Inferior parietal cortex (tissue), 1 donor: ENCODE results near the gene PIK3C3.
"Not testable (repeated sequence)": the region's sequence is repeated elsewhere in the genome, so short reads cannot be mapped to it uniquely, and the experiment has no call there.

Source experiments
- DNase-seq: peaks from one replicate; pipeline ENCODE4 v3.0.0-alpha.2; 2016; ENCODE audit errors: extremely low spot score

PIK3C3 gene

DNA sequence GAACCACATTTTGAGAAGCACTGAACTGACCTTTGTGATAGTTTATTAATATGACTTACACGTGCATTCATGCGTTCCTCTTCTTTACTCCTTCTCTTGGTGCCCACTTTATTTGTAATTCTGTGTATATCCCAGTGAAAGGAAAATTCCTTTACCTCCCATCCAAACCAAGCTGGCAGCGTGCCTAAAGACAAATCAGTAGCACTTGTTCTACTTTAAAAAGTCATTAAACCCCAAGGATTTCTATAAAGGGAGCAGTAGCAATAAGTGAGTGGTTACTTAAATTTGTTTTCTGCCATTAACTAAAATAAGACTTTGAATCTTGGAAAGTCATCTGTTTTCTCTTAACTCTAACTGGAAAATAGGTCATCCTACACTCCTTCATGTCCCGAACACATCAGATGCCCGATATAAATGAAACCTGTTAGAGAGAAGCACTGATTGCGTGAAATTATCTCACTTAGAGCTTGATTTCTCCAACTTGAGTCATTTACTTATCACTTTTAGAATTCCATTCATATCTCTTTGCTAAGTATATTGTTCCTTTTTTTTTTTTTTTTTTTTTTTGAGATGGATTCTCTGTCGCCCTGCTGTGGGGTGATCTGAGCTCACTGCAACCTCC lies 10.7 kb downstream of the PIK3C3 start:
- peak; percentile 47 for DNase-seq

DNA sequence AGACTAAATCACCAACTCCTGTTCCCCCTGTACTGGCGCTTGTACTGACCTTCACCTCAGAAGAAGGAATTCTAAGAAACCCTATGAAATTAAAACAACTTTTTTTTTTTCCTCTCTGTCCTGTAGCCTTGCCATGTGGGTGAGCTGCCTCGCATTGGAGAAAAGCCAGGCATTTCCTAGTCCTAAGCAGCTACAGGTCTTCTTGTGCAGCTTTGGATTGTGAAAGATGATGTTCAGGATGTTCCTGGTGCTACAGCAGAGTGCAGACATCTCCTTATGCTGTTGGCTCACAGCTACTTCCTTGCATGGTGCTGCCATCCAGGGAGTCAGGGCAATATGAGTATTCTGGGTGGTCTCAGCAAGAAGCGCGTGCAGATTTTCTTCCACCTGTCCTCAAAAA lies 11.9 kb downstream of the PIK3C3 start:
- DNase-seq, result peak; percentile 19

DNA sequence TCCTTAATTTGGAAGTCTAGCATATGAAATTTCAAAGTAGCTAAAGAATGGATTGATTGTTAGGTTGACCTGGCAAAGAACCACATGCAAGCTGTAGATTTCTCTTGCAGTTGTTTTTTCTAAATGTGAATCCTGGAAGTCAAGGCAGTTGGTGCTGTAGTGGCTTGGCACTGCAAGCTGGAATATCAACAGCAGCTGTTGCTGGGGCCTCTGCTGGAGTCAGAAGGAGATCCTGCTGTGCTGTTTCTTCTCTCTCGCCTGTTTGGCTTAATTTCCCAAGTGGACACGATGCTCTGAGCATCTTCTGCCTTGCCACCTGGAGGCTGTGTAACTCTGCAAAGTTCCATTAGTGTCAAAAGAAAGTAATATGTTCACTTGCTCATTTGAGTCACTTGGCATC lies 12.6 kb downstream of the PIK3C3 start:
- peak; percentile 33 for DNase-seq

DNA sequence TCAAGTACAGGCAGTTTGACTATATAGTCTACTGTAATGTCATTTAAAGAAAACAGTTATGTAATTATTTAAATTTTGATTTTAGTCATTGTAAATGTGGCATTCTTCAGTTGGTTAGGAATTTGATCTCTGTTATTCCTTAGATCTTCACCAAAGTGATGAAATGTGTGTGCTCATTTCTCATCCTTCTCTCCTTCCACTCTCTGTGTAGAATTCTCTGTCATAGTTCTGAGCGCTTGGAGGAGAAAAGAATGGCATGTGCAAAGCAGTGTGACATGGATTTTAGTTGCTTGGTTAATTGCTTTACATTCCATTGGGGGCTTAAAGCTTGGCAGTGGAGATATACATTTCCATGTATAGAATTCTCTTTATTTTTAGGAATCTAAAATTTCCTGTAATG lies 14.8 kb downstream of the PIK3C3 start:
- DNase-seq, result no peak

DNA sequence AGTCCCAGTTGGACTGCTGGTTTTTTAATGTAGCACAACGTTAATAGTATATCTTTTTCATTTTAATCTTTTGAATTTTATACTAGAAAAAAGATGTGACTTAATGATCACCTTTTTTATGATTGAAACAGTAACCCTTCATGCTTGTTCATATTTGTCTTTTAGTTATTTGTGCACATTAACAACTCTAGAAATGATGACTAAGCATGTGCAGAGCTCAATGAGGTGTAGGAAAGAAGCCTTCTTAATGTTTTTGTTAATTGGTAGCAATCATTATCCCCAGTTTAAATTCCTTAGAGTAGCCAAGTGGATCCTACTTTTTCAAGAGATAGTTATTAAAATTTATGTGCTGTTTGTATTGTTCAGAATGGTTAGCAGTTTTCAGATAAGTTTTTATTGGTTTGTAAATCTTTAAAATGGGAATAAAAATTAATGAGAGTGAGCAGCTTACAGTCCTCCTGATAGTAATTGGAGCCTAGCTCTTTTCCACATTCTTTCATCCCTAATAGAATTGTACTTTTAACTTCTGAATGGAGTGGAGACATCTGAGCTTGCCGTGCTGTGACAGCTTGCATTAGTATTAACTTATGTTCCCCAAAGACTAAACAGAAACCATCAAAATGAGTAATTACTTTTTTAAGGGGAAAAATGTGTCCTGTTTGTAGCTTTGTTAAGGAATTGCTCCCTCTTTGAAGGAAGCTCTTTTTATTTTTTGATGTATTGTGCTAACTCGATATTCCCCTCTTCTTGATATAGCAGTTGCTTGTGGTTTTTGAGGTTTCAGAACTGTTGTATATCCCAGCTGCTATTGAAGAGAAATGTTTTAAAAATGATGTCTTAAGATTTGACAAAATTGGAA lies 17.3 kb downstream of the PIK3C3 start:
- DNase-seq, result no peak

DNA sequence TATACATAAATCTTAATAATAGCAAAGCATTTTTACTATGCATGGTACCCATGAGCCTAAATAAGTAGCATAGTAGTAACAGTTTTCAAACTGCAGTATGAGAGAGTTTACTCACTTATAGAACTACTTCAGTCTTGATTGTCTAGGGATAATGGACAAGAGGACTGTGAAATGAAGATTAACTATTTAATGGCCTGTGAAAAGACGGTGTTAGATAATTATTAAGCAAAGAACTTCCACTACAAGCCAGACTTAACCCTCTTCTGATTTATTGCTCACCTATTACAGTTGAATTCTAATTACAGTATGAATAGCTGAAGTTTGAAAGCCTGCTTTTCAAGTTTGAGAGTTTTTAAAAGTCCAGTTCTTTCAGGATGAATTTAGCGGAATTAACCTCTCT lies 18.9 kb downstream of the PIK3C3 start:
- no peak for DNase-seq

DNA sequence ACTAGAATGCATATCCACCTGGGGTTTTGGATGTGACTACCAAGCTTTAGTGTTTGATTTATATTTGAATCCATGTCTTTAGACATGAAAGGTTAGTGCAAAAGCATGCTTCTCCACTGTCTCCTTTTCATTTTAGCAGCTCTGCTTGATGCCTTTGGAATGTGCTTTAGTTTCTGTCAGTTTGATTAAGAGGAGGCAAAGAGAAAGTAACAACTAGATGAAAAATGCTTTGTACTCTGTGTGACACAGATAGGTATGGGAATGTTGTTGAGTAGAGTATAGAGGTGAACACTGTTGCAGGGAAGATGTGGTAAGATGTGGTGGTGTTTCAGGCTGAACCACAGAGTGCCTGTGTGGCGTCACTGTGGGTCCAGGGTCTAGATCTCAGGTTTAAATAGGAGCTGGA lies 19.8 kb downstream of the PIK3C3 start:
- no peak for DNase-seq

DNA sequence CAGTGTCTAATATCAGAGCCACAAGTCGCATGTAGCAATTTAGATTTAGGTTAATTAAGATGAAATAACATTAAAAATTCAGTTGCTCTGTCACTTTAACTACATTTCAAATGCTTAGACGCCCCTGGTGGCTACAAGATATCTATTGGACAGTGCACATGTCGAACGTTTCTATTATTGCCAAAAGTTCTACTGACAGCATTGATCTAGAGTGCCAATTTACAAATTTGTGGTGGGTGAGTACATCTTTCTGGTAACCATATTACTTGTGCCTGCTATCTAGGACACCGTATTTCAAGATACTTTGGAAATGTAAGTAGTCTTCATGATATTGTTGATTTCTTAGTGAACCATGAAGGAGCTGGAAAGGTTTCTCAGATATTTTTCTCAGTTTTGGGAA lies 20.2 kb downstream of the PIK3C3 start:
- DNase-seq, result no peak

DNA sequence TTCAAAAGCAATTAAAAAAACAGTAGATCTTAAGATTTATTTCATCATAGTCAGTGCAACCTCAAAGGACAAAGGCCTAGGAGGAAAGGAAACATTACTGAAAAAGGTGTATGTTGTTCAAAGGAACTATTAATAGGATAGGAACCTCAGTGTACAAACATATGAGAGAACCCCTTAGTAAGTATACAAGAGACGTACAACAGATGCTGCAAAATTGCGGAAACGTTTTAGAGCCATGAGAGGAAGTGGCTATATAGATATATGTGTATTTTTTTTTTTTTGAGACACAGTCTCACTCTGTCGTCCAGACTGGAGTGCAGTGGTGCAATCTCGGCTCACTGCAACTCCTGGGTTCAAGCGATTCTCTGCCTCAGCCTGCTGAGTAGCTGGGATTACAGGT lies 22.2 kb downstream of the PIK3C3 start:
- DNase-seq, result no peak

DNA sequence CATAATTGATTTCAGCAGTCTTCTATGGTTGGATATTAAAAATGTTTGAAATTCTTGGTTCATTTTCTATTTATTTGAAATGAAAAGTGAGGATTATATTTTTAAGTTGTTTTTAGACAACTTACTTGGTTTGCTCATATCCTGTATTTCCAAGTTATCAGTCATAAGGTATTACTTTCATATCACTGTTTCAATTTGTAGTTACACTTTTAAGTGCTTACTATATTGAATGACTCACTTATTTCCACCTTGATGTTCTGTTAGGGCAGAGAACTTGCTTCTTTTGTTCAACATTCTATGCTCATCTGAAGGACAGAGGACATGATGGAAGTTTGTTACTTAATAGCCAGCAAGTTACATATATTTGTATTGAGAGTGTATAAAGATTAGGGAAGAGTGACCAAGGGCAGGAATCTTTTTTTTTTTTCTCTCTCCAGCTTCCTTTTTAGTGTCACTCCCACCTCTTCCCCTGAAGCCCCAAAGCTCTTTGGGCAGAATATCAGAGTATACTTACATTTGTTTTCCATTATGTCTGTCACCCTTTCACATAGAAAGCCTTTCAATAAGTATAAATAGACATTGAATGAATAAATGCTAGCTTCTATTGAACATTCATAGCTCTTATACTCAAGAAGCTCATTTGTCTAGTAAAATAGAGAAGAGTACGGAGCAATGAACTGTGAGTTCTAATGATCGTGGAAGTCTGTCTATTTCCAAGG lies 28.1 kb downstream of the PIK3C3 start:
- DNase-seq, result no peak

DNA sequence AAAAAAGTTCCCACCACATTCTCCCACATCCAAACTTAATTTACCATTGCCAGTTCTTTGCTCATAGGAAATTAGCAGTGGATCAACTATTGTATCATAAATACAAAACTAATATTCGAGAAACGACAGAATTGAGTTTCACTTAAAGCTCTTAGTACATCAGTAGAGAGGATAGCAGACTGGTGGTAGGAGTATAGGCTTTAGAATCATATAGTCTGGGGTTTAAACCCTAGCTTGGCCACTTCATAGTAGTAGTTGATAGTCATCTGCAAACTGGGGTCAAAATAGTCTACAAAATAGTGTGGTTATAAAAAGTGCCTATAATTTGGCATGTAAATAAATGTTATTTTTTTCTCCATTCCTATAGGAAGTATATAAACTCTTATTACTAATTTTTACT lies 30.9 kb downstream of the PIK3C3 start:
- no peak for DNase-seq

DNA sequence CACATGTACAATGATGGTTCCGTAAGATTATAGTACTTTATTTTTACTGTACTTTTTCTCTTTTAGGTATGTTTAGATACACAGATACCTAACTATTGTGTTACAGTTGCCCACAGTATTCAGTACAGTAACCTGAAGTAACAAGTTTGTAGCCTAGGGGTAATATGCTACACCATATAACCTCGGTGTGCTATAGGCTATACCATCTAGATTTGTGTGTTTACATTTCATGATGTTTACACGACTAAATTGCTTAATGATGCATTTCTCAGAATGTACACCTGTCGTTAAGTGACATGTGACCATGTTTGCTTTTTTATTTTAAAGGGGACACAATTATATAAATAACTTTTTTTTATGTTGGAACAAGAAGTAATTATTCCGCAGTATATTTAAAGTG lies 34.5 kb downstream of the PIK3C3 start:
- DNase-seq, result no peak

DNA sequence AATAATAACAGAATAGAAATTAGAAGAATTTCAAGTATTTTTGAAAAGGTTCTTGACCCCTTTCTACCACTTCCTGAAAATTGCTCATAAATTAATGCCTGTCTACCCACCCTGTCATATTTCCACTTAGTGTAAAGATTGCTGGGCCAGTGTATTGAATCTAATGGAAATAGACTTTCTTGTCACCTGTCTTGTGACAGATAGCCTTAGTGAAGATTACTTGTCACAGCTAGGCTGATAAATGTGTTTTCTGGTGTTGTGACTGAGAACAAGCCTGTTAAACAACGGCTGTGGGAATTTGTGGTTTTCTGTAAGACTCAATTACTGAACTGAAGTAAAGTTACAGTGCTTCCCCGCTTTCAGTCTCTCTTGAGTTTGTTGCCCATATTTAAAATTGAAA lies 37.0 kb downstream of the PIK3C3 start:
- no peak for DNase-seq

DNA sequence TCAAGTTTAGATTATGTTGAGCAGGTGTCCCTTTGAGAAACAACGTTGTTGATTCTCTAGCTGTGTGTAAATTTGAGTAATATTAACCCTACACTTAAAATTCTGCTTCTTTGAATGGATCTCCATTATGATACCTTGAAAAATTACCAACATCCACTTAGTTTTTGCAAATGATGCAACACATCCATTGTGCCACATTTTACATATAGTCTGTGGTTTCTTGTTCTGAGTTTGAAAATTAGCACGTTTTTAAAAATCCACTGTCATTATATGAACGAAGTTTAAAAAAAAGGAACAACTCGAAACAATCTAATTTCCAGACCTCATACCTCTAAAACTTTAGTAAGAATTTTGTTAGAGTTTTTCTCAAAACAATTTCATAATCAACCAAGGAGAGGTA lies 37.7 kb downstream of the PIK3C3 start:
- DNase-seq, result no peak

DNA sequence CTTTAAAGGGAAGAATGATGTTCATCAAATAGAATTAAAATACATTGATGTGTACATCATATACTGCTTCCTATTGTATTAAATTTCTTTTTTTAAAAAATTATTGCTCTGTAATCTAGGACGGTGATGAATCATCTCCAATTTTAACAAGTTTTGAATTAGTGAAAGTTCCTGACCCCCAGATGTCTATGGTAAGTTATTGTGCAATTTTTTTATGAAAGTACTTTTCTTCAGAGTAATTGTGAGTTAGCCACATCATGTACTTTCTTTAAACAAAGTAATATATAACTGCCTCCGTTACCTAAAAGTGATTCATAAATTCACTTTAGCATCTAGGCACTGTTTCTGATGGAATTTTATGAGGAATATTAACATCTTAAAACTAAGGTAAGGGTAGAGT lies 38.1 kb downstream of the PIK3C3 start:
- no peak for DNase-seq

DNA sequence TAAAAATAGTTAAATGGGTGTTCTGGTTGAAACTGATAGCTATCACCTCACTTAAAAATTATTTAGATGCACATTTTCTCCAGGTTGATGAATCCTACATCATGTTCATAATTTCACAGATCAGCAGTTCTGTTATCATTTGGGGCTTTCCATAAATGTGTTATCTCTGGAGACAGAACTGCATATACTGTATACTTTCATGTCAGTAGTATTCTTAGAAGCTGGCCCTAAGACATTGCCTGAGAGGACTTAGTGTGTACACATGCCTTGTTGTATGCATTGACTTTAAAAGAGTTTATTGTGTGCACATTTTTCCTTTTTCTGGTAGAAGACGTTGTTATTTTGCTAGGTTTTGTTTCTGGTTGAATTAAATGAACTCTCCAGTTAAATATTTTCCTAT lies 41.0 kb downstream of the PIK3C3 start:
- DNase-seq, result no peak

DNA sequence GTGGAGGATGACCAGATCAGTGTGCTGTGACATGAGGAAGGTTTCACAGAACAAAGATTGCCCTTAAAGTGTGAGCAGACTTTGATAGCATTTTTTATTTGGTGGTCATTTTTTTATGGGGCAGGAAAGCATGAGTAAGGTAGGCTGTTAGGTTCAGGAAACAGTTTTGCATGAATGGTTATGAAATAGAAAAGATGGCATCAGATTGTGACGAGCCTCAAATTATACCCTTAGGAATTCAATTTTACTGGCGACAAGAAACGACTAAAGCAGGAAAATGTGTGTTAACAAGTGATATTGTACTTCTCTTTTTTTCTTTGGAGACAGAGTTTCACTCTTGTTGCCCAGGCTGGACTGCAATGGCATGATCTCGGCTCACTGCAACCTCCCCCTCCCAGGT lies 44.7 kb downstream of the PIK3C3 start:
- no peak for DNase-seq

DNA sequence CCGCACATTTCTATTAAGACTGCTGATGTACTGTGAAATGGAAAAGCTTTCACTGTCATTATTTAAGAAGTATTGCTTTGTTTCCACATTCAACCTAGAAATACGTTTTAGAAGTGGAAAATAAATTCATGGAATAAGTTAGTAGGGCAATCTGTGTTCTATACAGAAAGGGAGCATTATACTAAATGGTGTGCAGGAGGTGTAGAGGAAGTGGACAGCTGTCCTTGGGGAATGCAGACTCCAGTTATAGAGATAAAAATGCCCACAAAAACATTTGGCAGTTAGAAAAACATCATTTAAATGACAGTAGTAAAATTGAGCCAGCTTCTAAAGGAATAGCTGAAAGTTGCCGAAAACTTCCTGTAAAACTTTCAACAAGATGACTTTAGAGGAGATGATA lies 46.8 kb downstream of the PIK3C3 start:
- no peak for DNase-seq

DNA sequence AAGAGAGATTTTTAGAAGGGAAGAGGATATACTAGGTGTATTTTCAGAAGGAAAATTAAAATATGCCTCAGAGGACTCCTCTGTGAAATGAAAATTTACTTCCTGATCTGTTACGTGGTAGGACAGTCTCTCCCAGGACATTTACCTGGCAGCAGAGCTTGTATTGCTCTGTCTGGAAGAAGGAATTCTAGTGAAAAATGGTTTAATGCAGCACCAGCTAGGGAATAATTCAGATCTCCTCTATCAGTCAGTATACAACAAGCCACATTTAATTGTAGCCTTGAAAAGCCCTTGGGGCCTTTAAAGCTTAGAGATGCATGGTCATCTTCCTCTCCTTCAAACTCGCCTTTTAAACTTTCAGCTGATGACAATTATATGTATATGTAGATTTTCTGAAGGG lies 49.6 kb downstream of the PIK3C3 start:
- no peak for DNase-seq

DNA sequence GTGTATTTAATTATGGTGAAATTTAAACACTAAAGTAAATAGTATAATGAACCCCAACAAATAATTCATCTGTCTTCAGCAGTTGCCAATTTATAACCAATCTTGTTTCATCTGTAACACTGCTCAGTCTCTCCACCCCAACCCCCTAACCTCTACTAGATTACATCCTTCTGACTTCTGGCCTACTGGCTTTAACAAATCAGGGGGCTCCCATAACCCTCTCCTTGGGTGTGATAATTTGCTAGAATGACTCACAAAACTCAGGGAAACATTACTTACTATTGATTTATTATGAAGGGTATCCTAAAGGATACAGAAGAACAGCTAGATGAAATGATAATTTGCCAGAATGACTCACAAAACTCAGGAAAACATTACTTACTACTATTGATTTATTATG lies 50.7 kb downstream of the PIK3C3 start:
- DNase-seq, result no peak

DNA sequence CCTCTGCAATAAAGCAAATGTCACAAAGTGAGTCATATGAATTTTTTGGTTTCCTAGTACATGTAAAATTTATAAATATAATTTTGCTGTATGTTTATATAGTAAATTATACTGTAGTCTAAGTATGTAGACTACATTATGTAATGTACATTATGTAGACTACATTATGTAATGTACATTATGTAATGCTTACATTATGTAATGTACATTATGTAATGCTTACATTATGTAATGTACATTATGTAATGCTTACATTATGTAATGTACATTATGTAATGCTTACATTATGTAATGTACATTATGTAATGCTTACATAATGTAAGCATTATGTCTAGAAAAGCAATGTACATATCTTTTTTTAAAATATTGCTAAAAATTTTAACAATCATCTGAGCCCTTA lies 54.4 kb downstream of the PIK3C3 start:
- not testable (repeated sequence) for DNase-seq

DNA sequence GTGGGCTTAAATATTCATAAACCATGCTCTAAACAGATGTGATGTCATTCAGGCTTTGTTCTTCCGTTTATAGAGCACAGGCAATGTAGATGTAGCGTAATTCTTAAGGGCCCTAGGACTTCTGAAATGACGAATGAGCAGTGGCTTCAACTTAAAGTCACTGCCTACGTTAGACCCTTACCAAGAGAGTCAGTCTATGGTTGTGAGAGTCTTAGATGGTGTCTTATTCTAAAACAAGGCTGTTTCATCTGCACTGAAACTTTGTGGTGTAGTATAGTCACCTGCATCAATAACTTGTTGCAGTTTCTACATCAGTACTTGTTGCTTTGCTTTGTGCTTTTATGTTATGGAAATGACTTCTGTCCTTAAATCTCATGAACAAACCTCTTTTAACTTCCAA lies 56.0 kb downstream of the PIK3C3 start:
- DNase-seq, result no peak

DNA sequence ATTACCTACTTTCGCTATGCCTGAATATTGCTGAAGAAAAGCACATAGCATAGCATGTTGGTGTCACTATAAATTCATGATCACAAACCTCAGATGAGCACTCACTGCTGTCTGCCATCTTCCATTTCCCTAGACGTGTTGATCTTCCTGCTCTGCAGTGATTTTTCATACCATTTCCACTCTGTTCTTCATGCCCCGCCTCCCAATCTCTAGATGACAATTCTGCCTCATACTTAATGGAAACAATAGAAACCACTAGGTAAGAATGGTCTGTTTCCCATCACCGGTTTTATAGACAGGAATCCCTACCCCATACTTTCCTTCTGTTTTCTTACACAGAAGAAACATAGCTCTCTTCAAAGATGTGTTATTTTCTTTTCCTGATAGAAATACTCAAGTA lies 63.8 kb downstream of the PIK3C3 start:
- DNase-seq, result no peak
